ENCODE measurements around the gene MYBPHL. TPM values are rescaled to one million over a fixed set of nuclear protein-coding genes. Genes with fewer than 3 reads are reported as not detected.
A peak's percentile ranks its signal among the peaks of the same experiment; 100 is the strongest.

The MYBPHL gene
- total and polyA plus RNA-seq, 2 experiments from 2014 or later, result not detected

DNA sequence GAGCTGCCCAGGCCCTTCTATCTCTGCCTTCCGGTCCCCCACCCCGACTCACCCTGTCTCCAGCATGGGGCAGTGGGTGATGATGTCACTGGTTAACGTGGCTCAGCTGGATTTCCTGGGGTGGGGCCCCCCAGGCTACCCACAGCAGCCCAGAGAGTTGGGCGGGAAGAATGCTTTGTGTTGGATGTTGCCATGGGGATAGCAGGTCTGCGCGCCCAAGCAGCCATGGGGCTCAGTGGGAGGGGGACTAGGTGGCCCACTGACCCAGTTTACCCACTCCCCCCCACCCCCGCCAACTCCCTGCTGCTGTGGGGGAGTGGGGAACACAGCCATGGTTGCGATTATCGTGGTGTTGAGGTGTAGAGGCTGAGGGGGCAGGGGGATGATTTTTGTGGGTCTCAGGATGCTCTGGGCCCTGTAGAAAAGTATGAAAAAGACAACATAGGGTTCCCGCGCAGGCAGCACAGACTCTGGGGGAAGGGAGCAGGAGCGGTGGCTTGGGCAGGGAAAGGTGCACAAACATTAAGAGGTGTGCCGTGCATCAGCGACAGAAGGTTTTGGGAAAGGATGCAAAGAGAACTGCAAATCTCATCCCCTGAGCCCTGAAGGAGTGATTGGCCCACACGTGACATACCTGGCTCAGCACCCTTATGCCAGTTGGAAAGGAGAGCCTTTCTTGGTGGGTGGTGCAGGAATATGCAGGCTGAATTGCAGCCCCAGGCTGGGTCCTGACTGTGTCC lies 49.0 kb downstream of the MYBPHL start:
- no peaks in the 10 kb centered on the region for H3K79me2 ChIP-seq (ENCODE audit: insufficient read depth)
- in situ Hi-C loops (cut with MboI), result no loop called here
- no peak overlapping the region for H3K4me2 ChIP-seq (ENCODE audit: unreplicated experiment)
- no peaks in the 10 kb centered on the region for H3F3A ChIP-seq (ENCODE audit: insufficient read depth)
- H3K4me3 ChIP-seq, result no peak overlapping the region
- H3K9me2 ChIP-seq (ENCODE audit: insufficient read depth), result no peaks in the 10 kb centered on the region
- H3K4me1 ChIP-seq (ENCODE audit: insufficient read depth), result no peaks in the 10 kb centered on the region; the same call in 1 of the 2 replicates
- DNase-seq, result no peak
- no peaks in the 10 kb centered on the region for H3K9me3 ChIP-seq (ENCODE audit: low read depth)
- no peak overlapping the region for H3K27ac ChIP-seq
- 67 to 68% methylated on average over 15 of the region's 15 CpGs for WGBS, 2 experiments (ENCODE audit: low coverage in 1 of 2, low lambda C conversion rate in 2 of 2, missing lambda C conversion rate in 2 of 2)
- no peaks in the 10 kb centered on the region for H3K36me3 ChIP-seq (ENCODE audit: low read depth)
- no peak for TF ChIP-seq EZH2phosphoT487 (IDR thresholded peaks at IDR 0.05; ENCODE audit: insufficient read depth, low read depth)
- no peak for TF ChIP-seq EZH2 (IDR thresholded peaks at IDR 0.05; ENCODE audit: insufficient read depth, poor library complexity, severe bottlenecking)
- no peaks in the 10 kb centered on the region for H4K20me1 ChIP-seq (ENCODE audit: insufficient read depth)
- H3K27me3 ChIP-seq (replicated peaks; ENCODE audit: insufficient read depth), result no peaks in the 10 kb centered on the region
- no peak overlapping the region for H2AFZ ChIP-seq
- no peak overlapping the region for H3K9ac ChIP-seq

- Histone ChIP-seq H3K27me3 (replicated peaks; ENCODE audit: insufficient read depth) (no peaks in the 10 kb centered on the region), H2AFZ (no peak overlapping the region), H3K9me2 (ENCODE audit: insufficient read depth) (no peaks in the 10 kb centered on the region), H3K4me1 (ENCODE audit: insufficient read depth) (no peaks in the 10 kb centered on the region; the same call in 1 of the 2 replicates), H3K36me3 (ENCODE audit: low read depth) (no peaks in the 10 kb centered on the region), H3K9me3 (ENCODE audit: low read depth) (no peaks in the 10 kb centered on the region), H4K20me1 (ENCODE audit: insufficient read depth) (no peaks in the 10 kb centered on the region), H3F3A (ENCODE audit: insufficient read depth) (no peaks in the 10 kb centered on the region), H3K4me2 (ENCODE audit: unreplicated experiment) (no peak overlapping the region), H3K9ac (no peak overlapping the region), H3K27ac (no peak overlapping the region), H3K79me2 (ENCODE audit: insufficient read depth) (no peaks in the 10 kb centered on the region), H3K4me3 (no peak overlapping the region)
- in situ Hi-C loops (cut with MboI), result no loop called here
- DNase-seq, result peak; percentile 79
- WGBS, 2 experiments (ENCODE audit: low coverage in 1 of 2, low lambda C conversion rate in 2 of 2, missing lambda C conversion rate in 2 of 2), result 87 to 93% methylated on average over 4 to 5 of the region's 5 CpGs
- no peak for TF ChIP-seq EZH2phosphoT487 (IDR thresholded peaks at IDR 0.05; ENCODE audit: insufficient read depth, low read depth)
- TF ChIP-seq EZH2 (IDR thresholded peaks at IDR 0.05; ENCODE audit: insufficient read depth, poor library complexity, severe bottlenecking), result no peak
Measured at GRCh38 chr1:109256971-109257681, 49.7 kb downstream of the MYBPHL start.

GRCh38 chr1:109256085-109256484 lies 50.7 kb downstream of the MYBPHL start:
- H3K27me3 ChIP-seq (replicated peaks; ENCODE audit: insufficient read depth), result no peaks in the 10 kb centered on the region
- H3F3A ChIP-seq (ENCODE audit: insufficient read depth), result no peaks in the 10 kb centered on the region
- H2AFZ ChIP-seq, result no peak overlapping the region
- H3K9me2 ChIP-seq (ENCODE audit: insufficient read depth), result no peaks in the 10 kb centered on the region
- no peaks in the 10 kb centered on the region; the same call in 1 of the 2 replicates for H3K4me1 ChIP-seq (ENCODE audit: insufficient read depth)
- TF ChIP-seq EZH2phosphoT487 (IDR thresholded peaks at IDR 0.05; ENCODE audit: insufficient read depth, low read depth), result no peak
- TF ChIP-seq EZH2 (IDR thresholded peaks at IDR 0.05; ENCODE audit: insufficient read depth, poor library complexity, severe bottlenecking), result no peak
- no peak overlapping the region for H3K4me2 ChIP-seq (ENCODE audit: unreplicated experiment)
- no peaks in the 10 kb centered on the region for H4K20me1 ChIP-seq (ENCODE audit: insufficient read depth)
- H3K36me3 ChIP-seq (ENCODE audit: low read depth), result no peaks in the 10 kb centered on the region
- H3K9ac ChIP-seq, result no peak overlapping the region
- DNase-seq, result no peak
- no peak overlapping the region for H3K4me3 ChIP-seq
- 70 to 77% methylated on average over 7 of the region's 7 CpGs for WGBS, 2 experiments (ENCODE audit: low coverage in 1 of 2, low lambda C conversion rate in 2 of 2, missing lambda C conversion rate in 2 of 2)
- no peaks in the 10 kb centered on the region for H3K79me2 ChIP-seq (ENCODE audit: insufficient read depth)
- no peaks in the 10 kb centered on the region for H3K9me3 ChIP-seq (ENCODE audit: low read depth)
- in situ Hi-C loops (cut with MboI), result no loop called here
- no peak overlapping the region for H3K27ac ChIP-seq

GRCh38 chr1:109255678-109256077 lies 51.1 kb downstream of the MYBPHL start:
- TF ChIP-seq EZH2phosphoT487 (IDR thresholded peaks at IDR 0.05; ENCODE audit: insufficient read depth, low read depth), result no peak
- DNase-seq, result no peak
- H3K9ac ChIP-seq, result no peak overlapping the region
- in situ Hi-C loops (cut with MboI), result no loop called here
- H3K9me2 ChIP-seq (ENCODE audit: insufficient read depth), result no peaks in the 10 kb centered on the region
- no peaks in the 10 kb centered on the region for H4K20me1 ChIP-seq (ENCODE audit: insufficient read depth)
- no peaks in the 10 kb centered on the region for H3F3A ChIP-seq (ENCODE audit: insufficient read depth)
- 95 to 96% methylated on average over 5 of the region's 5 CpGs for WGBS, 2 experiments (ENCODE audit: low coverage in 1 of 2, low lambda C conversion rate in 2 of 2, missing lambda C conversion rate in 2 of 2)
- no peaks in the 10 kb centered on the region for H3K36me3 ChIP-seq (ENCODE audit: low read depth)
- H3K9me3 ChIP-seq (ENCODE audit: low read depth), result no peaks in the 10 kb centered on the region
- no peaks in the 10 kb centered on the region for H3K79me2 ChIP-seq (ENCODE audit: insufficient read depth)
- H3K4me3 ChIP-seq, result no peak overlapping the region
- H2AFZ ChIP-seq, result no peak overlapping the region
- no peaks in the 10 kb centered on the region; the same call in 1 of the 2 replicates for H3K4me1 ChIP-seq (ENCODE audit: insufficient read depth)
- no peaks in the 10 kb centered on the region for H3K27me3 ChIP-seq (replicated peaks; ENCODE audit: insufficient read depth)
- H3K27ac ChIP-seq, result no peak overlapping the region
- no peak overlapping the region for H3K4me2 ChIP-seq (ENCODE audit: unreplicated experiment)

All from GM23248 (cell line).